WTC11 (cell line): ENCODE measurements around the gene IRF2.

Experiments
- AR ChIP-seq: fragments of 250-450 bp; sonication (Bioruptor Pico); IDR thresholded peaks from 2 replicates; pipeline ENCODE4 v1.9.0; 2021; ENCODE audit warnings: mild to moderate bottlenecking
- CREB1 ChIP-seq: sonication (generic); formaldehyde crosslinking; IDR thresholded peaks from 2 replicates; pipeline ENCODE4 v1.8.0; 2023; ENCODE audit warnings: mild to moderate bottlenecking, missing genetic modification reagents
- E2F1 ChIP-seq: sonication (generic); formaldehyde crosslinking; IDR thresholded peaks from 2 replicates; pipeline ENCODE4 v1.8.0; 2022; ENCODE audit warnings: mild to moderate bottlenecking, missing genetic modification reagents
- FOXJ3 ChIP-seq: sonication (generic); formaldehyde crosslinking; IDR thresholded peaks from 2 replicates; pipeline ENCODE4 v1.9.0; 2021; ENCODE audit warnings: missing genetic modification reagents, mild to moderate bottlenecking, borderline replicate concordance
- FOXK1 ChIP-seq: sonication (generic); formaldehyde crosslinking; IDR thresholded peaks from 2 replicates; pipeline ENCODE4 v1.8.0; 2022; ENCODE audit warnings: mild to moderate bottlenecking, moderate library complexity, missing genetic modification reagents
- HMGXB4 ChIP-seq: sonication (generic); formaldehyde crosslinking; IDR thresholded peaks from 2 replicates; pipeline ENCODE4 v1.8.1; 2023; ENCODE audit warnings: mild to moderate bottlenecking, moderate library complexity, missing genetic modification reagents
- JUN ChIP-seq: sonication (generic); formaldehyde crosslinking; IDR thresholded peaks from 2 replicates; pipeline ENCODE4 v1.8.0; 2023; ENCODE audit warnings: mild to moderate bottlenecking, missing genetic modification reagents
- MAX ChIP-seq: sonication (generic); formaldehyde crosslinking; IDR thresholded peaks from 2 replicates; pipeline ENCODE4 v1.8.0; 2022; ENCODE audit warnings: mild to moderate bottlenecking, missing genetic modification reagents
- RELA ChIP-seq: sonication (generic); formaldehyde crosslinking; IDR thresholded peaks from 2 replicates; pipeline ENCODE4 v1.8.1; 2022; ENCODE audit warnings: missing genetic modification reagents, mild to moderate bottlenecking, borderline replicate concordance
- TEAD4 ChIP-seq: sonication (generic); formaldehyde crosslinking; IDR thresholded peaks from 2 replicates; pipeline ENCODE4 v1.8.0; 2022; ENCODE audit warnings: mild to moderate bottlenecking, missing genetic modification reagents
- ZNF263 ChIP-seq: sonication (generic); formaldehyde crosslinking; IDR thresholded peaks from 2 replicates; pipeline ENCODE4 v1.8.1; 2022; ENCODE audit warnings: low read depth, mild to moderate bottlenecking, moderate library complexity, missing genetic modification reagents
- ZNF416 ChIP-seq: fragments of 250-450 bp; sonication (Bioruptor Pico); IDR thresholded peaks from 2 replicates; pipeline ENCODE4 v1.9.0; 2021; ENCODE audit warnings: mild to moderate bottlenecking, inconsistent platforms
- TF ChIP-seq, protein P1 (sequence below): fragments of 200-600 bp; IDR thresholded peaks from 2 replicates; pipeline ENCODE4 v1.8.0; 2022; ENCODE audit warnings: antibody characterized with exemption
- TF ChIP-seq, protein P2 (sequence below): sonication (generic); formaldehyde crosslinking; IDR thresholded peaks from 2 replicates; pipeline ENCODE4 v1.8.0; 2022; ENCODE audit warnings: mild to moderate bottlenecking, missing genetic modification reagents

- TF ChIP-seq RELA (CRISPR knock-in tag) (no peak), TEAD4 (CRISPR knock-in tag) (no peak), MAX (no peak), CREB1 (CRISPR knock-in tag) (no peak), ZNF416 (CRISPR knock-in tag) (no peak), FOXJ3 (CRISPR knock-in tag) (no peak), ZNF263 (CRISPR knock-in tag) (no peak), JUN (CRISPR knock-in tag) (no peak), E2F1 (CRISPR knock-in tag) (no peak), FOXK1 (no peak), AR (CRISPR knock-in tag) (no peak), HMGXB4 (CRISPR knock-in tag) (no peak)
- TF ChIP-seq, protein P1, sequence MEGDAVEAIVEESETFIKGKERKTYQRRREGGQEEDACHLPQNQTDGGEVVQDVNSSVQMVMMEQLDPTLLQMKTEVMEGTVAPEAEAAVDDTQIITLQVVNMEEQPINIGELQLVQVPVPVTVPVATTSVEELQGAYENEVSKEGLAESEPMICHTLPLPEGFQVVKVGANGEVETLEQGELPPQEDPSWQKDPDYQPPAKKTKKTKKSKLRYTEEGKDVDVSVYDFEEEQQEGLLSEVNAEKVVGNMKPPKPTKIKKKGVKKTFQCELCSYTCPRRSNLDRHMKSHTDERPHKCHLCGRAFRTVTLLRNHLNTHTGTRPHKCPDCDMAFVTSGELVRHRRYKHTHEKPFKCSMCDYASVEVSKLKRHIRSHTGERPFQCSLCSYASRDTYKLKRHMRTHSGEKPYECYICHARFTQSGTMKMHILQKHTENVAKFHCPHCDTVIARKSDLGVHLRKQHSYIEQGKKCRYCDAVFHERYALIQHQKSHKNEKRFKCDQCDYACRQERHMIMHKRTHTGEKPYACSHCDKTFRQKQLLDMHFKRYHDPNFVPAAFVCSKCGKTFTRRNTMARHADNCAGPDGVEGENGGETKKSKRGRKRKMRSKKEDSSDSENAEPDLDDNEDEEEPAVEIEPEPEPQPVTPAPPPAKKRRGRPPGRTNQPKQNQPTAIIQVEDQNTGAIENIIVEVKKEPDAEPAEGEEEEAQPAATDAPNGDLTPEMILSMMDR: no peak
- TF ChIP-seq, protein P2, sequence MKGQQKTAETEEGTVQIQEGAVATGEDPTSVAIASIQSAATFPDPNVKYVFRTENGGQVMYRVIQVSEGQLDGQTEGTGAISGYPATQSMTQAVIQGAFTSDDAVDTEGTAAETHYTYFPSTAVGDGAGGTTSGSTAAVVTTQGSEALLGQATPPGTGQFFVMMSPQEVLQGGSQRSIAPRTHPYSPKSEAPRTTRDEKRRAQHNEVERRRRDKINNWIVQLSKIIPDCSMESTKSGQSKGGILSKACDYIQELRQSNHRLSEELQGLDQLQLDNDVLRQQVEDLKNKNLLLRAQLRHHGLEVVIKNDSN: no peak
Measured at GRCh38 chr4:184422378-184422777, 52.0 kb downstream of the IRF2 start.
